Body of pancreas (tissue), 4 donors: ENCODE data around the gene CCDC57. TPM values are rescaled to one million over a fixed set of nuclear protein-coding genes. Genes with fewer than 3 reads are reported as not detected.

ENCODE experiments used
- ATAC-seq: fragments of 150-250 bp; one replicate; pipeline ENCODE4 v1.9.1; 2016
- DNase-seq, 4 donors: peaks; one replicate each; pipeline ENCODE4 v3.0.0-alpha.2; 2019
- H3K27ac ChIP-seq, 4 donors: fragments of 200-600 bp; sonication (generic); 1 replicate in 3 of 4; 2 replicates in 1 of 4; pipeline versions ENCODE4 v1.5.1 to v1.6.1; 2016 to 2019; ENCODE audit warnings: mild to moderate bottlenecking in 1 of 4, mixed read lengths in 1 of 4, moderate library complexity in 1 of 4
- H3K27me3 ChIP-seq, 2 donors: fragments of 200-600 bp; sonication (generic); one replicate each; pipeline ENCODE4 v1.6.0; 2016; ENCODE audit warnings: mild to moderate bottlenecking in 1 of 2
- H3K36me3 ChIP-seq, 2 donors: fragments of 200-600 bp; sonication (generic); replicated peaks in 1 of 2; 2 replicates each; pipeline ENCODE4 v1.5.1; 2016; ENCODE audit warnings: low read depth in 2 of 2; ENCODE audit not compliant: insufficient read depth in 1 of 2
- H3K4me1 ChIP-seq: fragments of 200-600 bp; sonication (generic); one replicate; pipeline ENCODE4 v1.6.0; 2016
- H3K4me3 ChIP-seq, 2 donors: fragments of 200-600 bp; sonication (generic); 1 replicate in 1 of 2; 2 replicates in 1 of 2; pipeline ENCODE4 v1.5.1; 2016 to 2019
- H3K9me3 ChIP-seq, 3 donors: fragments of 200-600 bp; sonication (generic); 1 replicate in 2 of 3; 2 replicates in 1 of 3; pipeline ENCODE4 v1.5.1; 2016
- POLR2A ChIP-seq, 3 donors: fragments of 450-650 bp; IDR thresholded peaks; one replicate each; pipeline ENCODE4 v1.6.1; 2016; ENCODE audit warnings: antibody characterized with exemption in 3 of 3, mild to moderate bottlenecking in 2 of 3
- WGBS, 2 donors: methylation state at CpG; one replicate each; pipeline ENCODE4 v1.1.5; 2017; 5-methylcytosine and 5-hydroxymethylcytosine counted together
- intact Hi-C: fragments of 100-400 bp; cut with DNase I; formaldehyde crosslinking; loops from one replicate; pipeline ENCODE4 v1.15.1; 2023
- total RNA-seq, 2 donors: library from RNA; depleted of rRNA; stranded (reverse); fragments of >200 nt; gene quantifications; one replicate each; pipeline ENCODE4 v1.1.0, GENCODE V29; 2016
- TF ChIP-seq, protein P1 (sequence below), 7 experiments: fragments of 450-650 bp in 4 of 7; fragments of 200-600 bp in 3 of 7; sonication (generic) in 3 of 7; IDR thresholded peaks; one replicate each; pipeline ENCODE4 v1.5.1; 2016 to 2019; ENCODE audit warnings: antibody characterized with exemption in 7 of 7

Gene CCDC57
- total RNA-seq, 2 donors from 2014 or later, result 24.1 to 60.3 TPM

DNA sequence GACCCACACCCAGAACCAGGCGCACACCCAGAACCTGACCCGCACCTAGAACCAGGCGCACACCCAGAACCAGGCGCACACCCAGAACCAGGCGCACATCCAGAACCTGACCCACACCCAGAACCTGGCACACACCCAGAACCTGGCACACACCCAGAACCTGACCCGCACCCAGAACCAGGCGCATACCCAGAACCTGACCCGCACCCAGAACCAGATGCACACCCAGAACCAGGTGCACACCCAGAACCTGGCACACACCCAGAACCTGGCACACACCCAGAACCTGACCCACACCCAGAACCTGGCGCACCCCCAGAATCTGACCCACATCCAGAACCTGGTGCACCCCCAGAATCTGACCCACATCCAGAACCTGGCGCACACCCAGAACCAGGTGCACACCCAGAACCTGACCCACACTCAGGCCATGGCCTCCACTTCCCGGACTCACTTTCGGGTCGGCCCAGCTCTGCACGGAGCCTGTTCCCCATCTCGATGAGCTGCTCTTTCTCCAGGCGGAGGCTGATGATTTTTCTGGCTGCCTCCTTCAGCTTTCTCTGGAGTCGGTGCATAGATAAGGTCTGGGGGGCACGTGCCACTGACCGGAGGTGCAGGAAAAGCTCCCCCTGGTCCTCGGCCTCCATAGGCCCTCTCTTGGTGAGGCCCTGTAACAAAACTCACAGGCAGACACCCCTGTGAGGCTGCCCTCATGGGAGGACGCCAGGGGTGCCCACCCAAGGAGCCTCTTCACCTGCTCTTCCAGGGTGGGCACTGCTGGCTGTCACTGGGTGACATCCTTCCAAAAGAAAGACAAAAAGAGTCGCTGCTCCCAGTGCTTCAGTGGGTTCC is 61.3 kb downstream of the CCDC57 start:
- intact Hi-C loops, result loop anchor here (10.0 kb wide), 1 partner anchor 197 kb away; no protein-coding TSS in a partner anchor
- H3K27ac ChIP-seq, result no peak overlapping the region
- no peak for TF ChIP-seq POLR2A (IDR thresholded peaks at IDR 0.05)
- TF ChIP-seq, protein P1, sequence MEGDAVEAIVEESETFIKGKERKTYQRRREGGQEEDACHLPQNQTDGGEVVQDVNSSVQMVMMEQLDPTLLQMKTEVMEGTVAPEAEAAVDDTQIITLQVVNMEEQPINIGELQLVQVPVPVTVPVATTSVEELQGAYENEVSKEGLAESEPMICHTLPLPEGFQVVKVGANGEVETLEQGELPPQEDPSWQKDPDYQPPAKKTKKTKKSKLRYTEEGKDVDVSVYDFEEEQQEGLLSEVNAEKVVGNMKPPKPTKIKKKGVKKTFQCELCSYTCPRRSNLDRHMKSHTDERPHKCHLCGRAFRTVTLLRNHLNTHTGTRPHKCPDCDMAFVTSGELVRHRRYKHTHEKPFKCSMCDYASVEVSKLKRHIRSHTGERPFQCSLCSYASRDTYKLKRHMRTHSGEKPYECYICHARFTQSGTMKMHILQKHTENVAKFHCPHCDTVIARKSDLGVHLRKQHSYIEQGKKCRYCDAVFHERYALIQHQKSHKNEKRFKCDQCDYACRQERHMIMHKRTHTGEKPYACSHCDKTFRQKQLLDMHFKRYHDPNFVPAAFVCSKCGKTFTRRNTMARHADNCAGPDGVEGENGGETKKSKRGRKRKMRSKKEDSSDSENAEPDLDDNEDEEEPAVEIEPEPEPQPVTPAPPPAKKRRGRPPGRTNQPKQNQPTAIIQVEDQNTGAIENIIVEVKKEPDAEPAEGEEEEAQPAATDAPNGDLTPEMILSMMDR (IDR thresholded peaks at IDR 0.05), result no peak
- no peaks in the 10 kb centered on the region for H3K27me3 ChIP-seq
- ATAC-seq (no peak), DNase-seq (no peak)
- H3K4me1 ChIP-seq, result peaks cover 10% of the 10 kb centered on the region
- H3K4me3 ChIP-seq, result no peak overlapping the region
- H3K9me3 ChIP-seq, result no peaks in the 10 kb centered on the region
- WGBS, 2 donors, result 81 to 98% methylated on average over 8 to 17 of the region's 22 CpGs
- peaks cover 0 to 4% of the 10 kb centered on the region in 2 donors for H3K36me3 ChIP-seq

DNA sequence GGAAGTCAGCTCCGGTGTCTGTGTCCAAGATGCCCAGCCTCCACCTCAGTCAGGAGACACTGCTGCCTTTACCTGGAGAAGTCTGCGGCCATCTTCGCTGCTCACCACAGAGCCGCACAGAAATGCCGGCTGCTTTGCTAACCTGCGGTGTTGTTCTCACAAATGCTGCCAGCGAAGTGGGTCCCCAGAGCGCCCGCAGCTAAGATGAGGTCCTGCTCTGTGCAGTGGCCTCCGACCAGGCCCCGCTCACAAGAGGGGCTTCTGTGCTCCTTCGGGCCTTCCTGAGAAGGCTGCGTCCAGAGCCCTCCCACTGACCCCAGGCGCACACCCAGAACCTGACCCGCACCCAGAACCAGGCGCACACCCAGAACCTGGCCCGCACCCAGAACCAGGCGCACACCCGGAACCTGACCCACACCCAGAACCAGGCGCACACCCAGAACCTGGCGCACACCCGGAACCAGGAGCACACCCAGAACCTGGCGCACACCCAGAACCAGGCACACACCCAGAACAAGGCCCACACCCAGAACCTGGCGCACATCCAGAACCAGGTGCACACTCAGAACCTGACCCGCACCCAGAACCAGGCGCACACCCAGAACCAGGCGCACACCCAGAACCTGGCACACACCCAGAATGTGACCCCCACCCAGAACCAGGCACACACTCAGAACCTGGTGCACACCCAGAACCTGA is 63.1 kb downstream of the CCDC57 start:
- TF ChIP-seq, protein P1 (IDR thresholded peaks at IDR 0.05), result no peak
- TF ChIP-seq POLR2A (IDR thresholded peaks at IDR 0.05), result no peak
- Histone ChIP-seq H3K36me3 (peaks cover 0 to 1% of the 10 kb centered on the region in 2 donors), H3K27me3 (no peaks in the 10 kb centered on the region), H3K9me3 (no peaks in the 10 kb centered on the region), H3K4me3 (no peak overlapping the region), H3K27ac (no peak overlapping the region), H3K4me1 (peaks cover 10% of the 10 kb centered on the region)
- intact Hi-C loops, result loop anchor here (10.0 kb wide), 1 partner anchor 195 kb away; no protein-coding TSS in a partner anchor
- DNase-seq, result no peak
- ATAC-seq, result no peak
- WGBS, 2 donors, result 95 to 98% methylated on average over 5 to 27 of the region's 27 CpGs

DNA sequence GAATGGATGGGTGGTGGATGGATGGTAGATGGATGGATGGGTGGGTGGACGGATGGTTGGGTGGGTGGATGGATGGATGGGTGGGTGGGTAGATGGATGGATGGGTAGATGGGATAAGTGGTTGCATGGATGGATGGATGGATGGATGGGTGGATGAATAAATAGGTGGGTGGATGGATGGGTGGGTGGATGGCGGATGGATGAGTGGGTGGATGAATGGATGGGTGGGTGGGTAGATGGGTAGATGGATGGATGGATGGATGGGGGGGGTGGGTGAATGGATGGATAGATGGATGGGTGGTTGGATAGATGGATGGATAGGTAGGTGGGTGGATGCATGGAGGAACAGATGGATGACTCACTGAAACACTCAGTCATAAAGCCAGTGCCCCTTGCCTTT is 63.6 kb downstream of the CCDC57 start:
- no peak for DNase-seq
- 96 to 100% methylated on average over 2 of the region's 2 CpGs for WGBS, 2 donors
- no peak for TF ChIP-seq POLR2A (IDR thresholded peaks at IDR 0.05)
- TF ChIP-seq, protein P1 (IDR thresholded peaks at IDR 0.05), result no peak
- peaks cover 0 to 1% of the 10 kb centered on the region in 2 donors for H3K36me3 ChIP-seq
- H3K9me3 ChIP-seq, result no peaks in the 10 kb centered on the region
- H3K27me3 ChIP-seq, result no peaks in the 10 kb centered on the region
- intact Hi-C loops, result no loop called here
- H3K4me3 ChIP-seq, result no peak overlapping the region
- no peak for ATAC-seq
- H3K27ac ChIP-seq, result no peak overlapping the region
- peaks cover 10% of the 10 kb centered on the region for H3K4me1 ChIP-seq

DNA sequence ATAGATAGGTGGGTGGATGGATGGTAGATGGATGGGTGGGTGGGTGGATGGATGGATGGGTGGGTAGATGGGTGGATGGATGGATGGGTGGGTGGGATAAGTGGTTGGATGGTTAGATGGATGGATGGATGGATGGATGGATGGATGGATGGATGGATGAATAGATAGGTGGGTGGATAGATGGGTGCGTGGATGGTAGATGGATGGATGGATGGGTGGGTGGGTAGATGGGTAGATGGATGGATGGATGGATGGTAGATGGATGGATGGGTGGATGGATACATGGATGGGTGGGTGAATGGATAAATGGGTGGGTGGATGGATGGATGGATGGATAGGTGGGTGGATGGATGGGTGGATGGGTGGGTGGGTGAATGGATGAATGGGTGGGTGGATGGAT is 64.6 kb downstream of the CCDC57 start:
- Histone ChIP-seq H3K27ac (no peak overlapping the region), H3K4me1 (peaks cover 9% of the 10 kb centered on the region), H3K36me3 (peaks cover 0 to 1% of the 10 kb centered on the region in 2 donors), H3K4me3 (no peak overlapping the region), H3K27me3 (no peaks in the 10 kb centered on the region), H3K9me3 (no peaks in the 10 kb centered on the region)
- no peak for TF ChIP-seq POLR2A (IDR thresholded peaks at IDR 0.05)
- TF ChIP-seq, protein P1 (IDR thresholded peaks at IDR 0.05), result no peak
- intact Hi-C loops, result no loop called here
- 100% methylated on average over 1 of the region's 1 CpG for WGBS, 2 donors
- DNase-seq, result no peak
- ATAC-seq, result no peak
